Measurements from ENCODE around the gene EFNA1. TPM values are rescaled to one million over a fixed set of nuclear protein-coding genes. Genes with fewer than 3 reads are reported as not detected.
A peak's percentile ranks its signal among the peaks of the same experiment; 100 is the strongest.
"Not testable (repeated sequence)": the region's sequence is repeated elsewhere in the genome, so short reads cannot be mapped to it uniquely, and the experiment has no call there.

Gene EFNA1
- total and polyA plus RNA-seq, 2 donors = 31.1 to 44.6 TPM

DNA sequence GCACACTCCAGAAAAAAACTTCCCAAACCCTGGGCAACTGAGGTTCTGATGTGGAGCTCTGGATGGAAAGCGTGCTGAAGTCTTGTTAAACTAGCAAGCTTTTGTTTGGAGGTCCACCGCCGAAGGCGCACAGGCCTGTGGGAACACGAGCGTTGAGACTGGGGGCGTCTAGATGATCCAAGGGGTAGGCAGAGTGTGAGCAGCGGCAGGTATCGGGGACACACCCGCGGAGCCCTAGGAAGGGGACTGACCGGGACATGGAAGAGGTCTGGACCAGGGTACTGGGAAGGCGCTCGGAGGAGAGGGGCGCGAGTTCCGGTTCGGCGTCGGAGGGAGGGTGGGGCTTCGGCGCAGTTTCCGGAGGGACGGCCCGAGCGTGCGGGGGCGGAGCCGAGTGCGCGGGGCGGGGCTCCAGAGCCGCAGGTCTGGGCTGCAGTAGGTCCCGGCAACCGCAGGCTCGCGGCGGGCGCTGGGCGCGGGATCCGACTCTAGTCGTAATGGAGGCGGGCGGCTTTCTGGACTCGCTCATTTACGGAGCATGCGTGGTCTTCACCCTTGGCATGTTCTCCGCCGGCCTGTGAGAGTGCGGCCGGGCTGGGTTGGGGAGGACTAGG, 7.8 kb downstream of the EFNA1 start, which contains the start of gene SLC50A1:
Gene SLC50A1 (plus strand): TSS at position 438 of the 614 bp plus-strand sequence. CDS start 60 bp downstream, at position 498.
- under 1% methylated on average over 52 of the region's 52 CpGs for WGBS

DNA sequence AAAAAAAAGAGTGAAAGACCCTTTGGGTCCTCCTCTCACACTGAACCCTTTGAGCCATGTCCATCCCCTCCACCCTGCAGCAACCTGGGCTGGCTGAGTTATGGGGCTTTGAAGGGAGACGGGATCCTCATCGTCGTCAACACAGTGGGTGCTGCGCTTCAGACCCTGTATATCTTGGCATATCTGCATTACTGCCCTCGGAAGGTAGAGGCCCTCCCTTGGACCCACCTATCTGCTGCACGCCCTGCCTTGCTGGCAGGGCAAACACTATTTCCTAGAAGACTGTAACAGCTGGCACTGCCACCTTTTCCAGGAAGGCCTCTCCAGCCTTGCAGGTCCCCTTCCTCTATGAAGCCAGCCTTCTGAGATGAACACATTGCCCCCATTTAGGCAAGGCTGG, 9.1 kb downstream of the EFNA1 start:
- Histone ChIP-seq H3K27ac (ENCODE audit: low read depth) (no peak overlapping the region), H3K4me1 (ENCODE audit: insufficient read depth) (no peaks in the 10 kb centered on the region), H3K36me3 (ENCODE audit: insufficient read depth) (no peaks in the 10 kb centered on the region), H3K4me3 (ENCODE audit: low read depth, low read length) (peak overlapping the region; percentile 2)
- no peak for DNase-seq (ENCODE audit: extremely low spot score)
- 32% methylated on average over 6 of the region's 6 CpGs for WGBS

More for the DNA sequence above, 7.8 kb downstream of the EFNA1 start, which contains the start of gene SLC50A1:
- Histone ChIP-seq H3K27ac (ENCODE audit: low read depth) (peak within 1 kb of the TSS; percentile 98), H3K4me3 (ENCODE audit: low read depth, low read length) (peak within 1 kb of the TSS; percentile 56), H3K4me1 (ENCODE audit: insufficient read depth) (no peaks in the 10 kb centered on the region), H3K36me3 (ENCODE audit: insufficient read depth) (no peaks in the 10 kb centered on the region)
- DNase-seq (ENCODE audit: extremely low spot score) = peak; percentile 86

DNA sequence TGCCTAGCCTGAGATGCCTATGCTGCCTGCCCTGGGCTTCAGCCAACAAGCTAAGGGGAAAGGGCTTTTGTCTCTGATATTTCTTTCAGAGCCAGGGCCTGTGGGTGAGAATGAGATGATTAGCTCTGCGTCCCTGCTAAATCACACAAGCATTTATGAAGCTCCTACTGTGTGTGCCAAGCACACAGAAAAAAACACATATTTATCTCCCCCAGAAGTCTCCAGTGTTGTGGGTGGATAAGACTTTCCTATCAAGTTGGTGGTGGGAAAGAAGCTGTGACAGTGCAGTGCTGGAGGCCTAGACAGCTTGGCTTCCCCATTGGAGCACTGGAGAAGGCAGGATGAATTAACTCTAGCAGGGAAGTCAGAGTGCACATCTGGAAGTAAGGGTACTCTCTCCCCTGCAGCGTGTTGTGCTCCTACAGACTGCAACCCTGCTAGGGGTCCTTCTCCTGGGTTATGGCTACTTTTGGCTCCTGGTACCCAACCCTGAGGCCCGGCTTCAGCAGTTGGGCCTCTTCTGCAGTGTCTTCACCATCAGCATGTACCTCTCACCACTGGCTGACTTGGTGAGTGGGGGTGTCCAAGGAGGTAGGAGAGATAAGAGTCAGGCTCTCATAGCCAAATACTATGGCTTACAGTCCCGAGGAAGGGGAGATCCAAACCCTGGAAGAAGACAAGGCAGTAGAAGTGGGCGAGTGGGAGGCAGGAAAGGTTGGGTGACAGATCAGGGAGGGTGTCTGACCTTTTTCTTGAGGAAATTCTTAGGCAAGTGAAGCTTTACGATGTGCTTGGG, 9.7 kb downstream of the EFNA1 start:
- Histone ChIP-seq H3K36me3 (ENCODE audit: insufficient read depth) (no peaks in the 10 kb centered on the region), H3K4me3 (ENCODE audit: low read depth, low read length) (no peak overlapping the region), H3K4me1 (ENCODE audit: insufficient read depth) (no peaks in the 10 kb centered on the region), H3K27ac (ENCODE audit: low read depth) (no peak overlapping the region)
- 89% methylated on average over 6 of the region's 6 CpGs for WGBS
- no peak for DNase-seq (ENCODE audit: extremely low spot score)

DNA sequence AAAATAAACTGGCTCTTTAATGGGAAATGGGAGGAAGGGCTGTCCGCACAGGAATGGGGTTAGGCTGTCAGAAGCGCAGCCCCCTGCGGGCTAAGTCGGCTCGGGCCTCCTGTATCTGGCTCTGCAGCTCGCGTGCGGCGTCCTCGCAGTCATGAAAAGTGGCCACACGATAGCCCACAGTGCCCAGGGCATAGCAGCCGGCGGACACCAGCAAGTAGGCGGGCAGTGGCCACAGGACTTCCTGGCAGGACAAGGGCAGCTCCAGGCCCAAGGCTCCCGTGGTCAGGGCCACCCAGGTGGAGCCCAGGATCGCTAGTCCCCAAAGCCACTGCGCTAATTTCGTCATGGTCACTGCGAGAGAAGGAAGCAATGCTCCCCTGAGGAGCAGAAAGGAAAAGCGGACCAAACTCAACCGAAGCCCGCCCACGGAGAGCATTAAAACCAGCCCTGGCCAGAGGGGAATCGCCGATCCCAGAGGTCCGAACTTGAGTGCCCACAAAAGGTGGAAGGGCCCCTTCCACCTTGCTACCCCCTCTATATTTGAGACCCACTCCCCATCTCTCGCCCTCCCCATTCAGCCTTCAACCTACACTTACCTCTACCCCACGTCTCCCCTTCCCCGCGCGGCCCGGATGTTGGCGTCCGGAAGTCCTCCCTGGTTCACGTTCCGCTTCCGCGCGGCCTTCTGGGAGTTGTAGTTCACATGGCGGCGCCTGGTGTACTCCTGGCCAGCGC, 12.4 kb downstream of the EFNA1 start, which contains the start of gene DPM3:
Gene DPM3 (minus strand): TSS at position 637 of the 735 bp plus-strand sequence. CDS start 291 bp downstream, at position 346.
- under 1% methylated on average over 42 of the region's 42 CpGs for WGBS
- Histone ChIP-seq H3K36me3 (ENCODE audit: insufficient read depth) (no peaks in the 10 kb centered on the region), H3K4me3 (ENCODE audit: low read depth, low read length) (peak within 1 kb of the TSS; percentile 56), H3K4me1 (ENCODE audit: insufficient read depth) (no peaks in the 10 kb centered on the region), H3K27ac (ENCODE audit: low read depth) (peak within 1 kb of the TSS; percentile 87)
- DNase-seq (ENCODE audit: extremely low spot score) = no peak

DNA sequence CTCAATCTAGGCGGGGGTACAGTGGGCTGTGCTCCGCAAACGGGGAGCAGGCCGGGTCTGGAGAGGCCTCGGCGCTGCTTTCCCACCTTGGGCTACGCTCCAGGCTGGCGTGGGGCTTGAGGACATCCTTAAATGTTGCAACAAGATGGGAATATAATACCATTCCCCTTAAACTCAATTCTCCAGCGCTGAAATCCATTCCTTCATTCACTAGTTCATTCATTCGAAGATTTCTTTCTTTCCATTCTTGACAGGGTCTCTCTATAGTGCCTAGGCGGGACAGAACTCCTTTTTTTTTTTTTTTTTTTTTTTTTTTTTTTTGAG, 12.9 kb downstream of the EFNA1 start:
- H3K4me3 ChIP-seq (ENCODE audit: low read depth, low read length) = peak overlapping the region; percentile 56

DNA sequence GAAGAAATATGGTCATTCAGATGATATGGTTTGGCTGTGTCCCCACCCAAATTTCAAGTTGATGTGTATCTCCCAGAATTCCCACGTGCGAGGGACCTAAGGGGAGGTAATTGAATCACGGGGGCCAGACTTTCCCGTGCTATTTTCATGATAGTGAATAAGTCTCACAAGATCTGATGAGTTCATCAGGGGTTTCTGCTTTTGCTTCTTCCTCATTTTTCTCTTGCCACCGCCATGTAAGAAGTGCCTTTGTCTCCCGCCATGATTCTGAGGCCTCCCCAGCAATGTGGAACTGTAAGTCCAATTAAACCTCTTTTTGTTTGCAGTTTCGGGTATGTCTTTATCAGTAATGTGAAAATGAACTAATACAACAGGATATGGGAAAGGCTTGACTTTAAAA, 14.1 kb downstream of the EFNA1 start:
- WGBS = 77% methylated on average over 7 of the region's 7 CpGs

More for the DNA sequence above, 12.9 kb downstream of the EFNA1 start:
- DNase-seq (ENCODE audit: extremely low spot score) = no peak
- Histone ChIP-seq H3K27ac (ENCODE audit: low read depth) (no peak overlapping the region), H3K4me1 (ENCODE audit: insufficient read depth) (no peaks in the 10 kb centered on the region), H3K36me3 (ENCODE audit: insufficient read depth) (no peaks in the 10 kb centered on the region)
- WGBS = 7% methylated on average over 11 of the region's 11 CpGs

DNA sequence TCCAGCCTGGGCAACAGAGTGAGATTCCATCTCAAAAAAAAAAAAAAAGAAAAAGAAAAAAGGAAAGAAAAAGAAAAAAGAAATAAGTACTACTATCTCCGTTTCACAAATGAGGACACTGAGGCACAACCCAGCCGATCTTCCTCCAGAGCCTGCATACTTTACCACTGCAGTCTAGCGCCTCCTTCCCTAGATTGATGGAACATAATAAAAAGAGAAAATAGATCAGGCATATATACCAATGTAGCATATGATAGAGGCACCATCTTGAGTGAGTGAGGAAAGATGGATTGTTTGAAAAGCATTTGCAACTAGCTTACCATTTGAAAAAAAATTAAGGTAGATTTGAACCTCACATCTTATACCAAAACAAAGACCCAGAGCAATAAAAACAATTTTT, 17.8 kb downstream of the EFNA1 start:
- no peaks in the 10 kb centered on the region for H3K36me3 ChIP-seq (ENCODE audit: insufficient read depth)
- WGBS = 83% methylated on average over 3 of the region's 3 CpGs
- no peaks in the 10 kb centered on the region for H3K4me1 ChIP-seq (ENCODE audit: insufficient read depth)
- no peak overlapping the region for H3K4me3 ChIP-seq (ENCODE audit: low read depth, low read length)
- H3K27ac ChIP-seq (ENCODE audit: low read depth) = no peak overlapping the region
- DNase-seq (ENCODE audit: extremely low spot score) = no peak

More for the DNA sequence above, 14.1 kb downstream of the EFNA1 start:
- no peak overlapping the region for H3K27ac ChIP-seq (ENCODE audit: low read depth)
- H3K4me3 ChIP-seq (ENCODE audit: low read depth, low read length) = no peak overlapping the region
- DNase-seq (ENCODE audit: extremely low spot score) = no peak
- no peaks in the 10 kb centered on the region for H3K4me1 ChIP-seq (ENCODE audit: insufficient read depth)
- H3K36me3 ChIP-seq (ENCODE audit: insufficient read depth) = no peaks in the 10 kb centered on the region

DNA sequence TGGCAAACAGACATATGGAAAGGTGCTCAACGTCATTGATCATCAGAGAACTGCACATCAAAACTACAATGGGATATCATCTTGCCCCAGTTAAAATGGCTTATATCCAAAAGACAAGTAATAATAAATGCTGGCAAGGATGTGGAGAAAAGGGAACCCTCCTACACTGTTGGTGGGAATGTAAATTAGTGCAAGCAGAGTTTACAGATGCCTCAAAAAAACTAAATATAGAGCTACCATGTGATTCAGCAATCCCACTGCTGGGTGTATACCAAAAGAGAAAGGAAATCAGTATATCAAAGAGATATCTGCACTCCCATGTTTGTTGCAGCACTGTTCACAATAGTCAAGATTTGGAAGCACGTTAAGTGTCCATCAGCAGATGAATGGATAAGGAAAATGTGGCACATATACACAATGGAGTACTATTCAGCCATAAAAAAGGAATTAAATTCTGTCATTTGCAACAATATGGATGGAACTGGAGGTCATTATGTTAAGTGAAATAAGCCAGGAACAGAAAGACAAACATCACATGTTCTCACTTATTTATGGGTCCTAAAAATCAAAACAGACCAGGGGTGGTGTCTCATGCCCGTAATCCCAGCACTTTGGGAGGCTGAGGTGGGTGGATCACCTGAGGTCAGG, 28.4 kb downstream of the EFNA1 start:
- not testable (repeated sequence) for H3K4me1 ChIP-seq (ENCODE audit: insufficient read depth); H3K27ac ChIP-seq (ENCODE audit: low read depth); DNase-seq (ENCODE audit: extremely low spot score); H3K36me3 ChIP-seq (ENCODE audit: insufficient read depth); H3K4me3 ChIP-seq (ENCODE audit: low read depth, low read length)
- WGBS = 66% methylated on average over 3 of the region's 3 CpGs

DNA sequence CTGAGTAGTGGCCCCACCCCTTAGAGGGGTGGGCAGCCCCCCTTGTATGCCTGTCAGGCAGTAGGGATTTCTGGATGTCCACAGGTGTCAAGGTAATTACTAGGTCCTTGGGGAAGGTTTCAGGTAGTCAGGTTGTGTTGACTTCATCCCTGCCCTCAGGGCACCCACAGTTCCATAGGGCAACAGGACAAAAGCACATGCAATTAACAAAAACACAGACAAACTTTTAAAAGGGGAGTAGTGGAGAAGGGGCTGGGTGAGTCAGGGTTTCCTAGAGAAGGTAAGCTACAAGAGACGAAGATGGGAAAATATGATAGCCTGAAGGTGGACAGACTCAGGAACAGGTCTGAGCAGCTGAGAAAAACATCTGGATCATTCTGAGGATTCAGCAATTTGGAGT, 31.3 kb downstream of the EFNA1 start:
- Histone ChIP-seq H3K4me3 (ENCODE audit: low read depth, low read length) (no peak overlapping the region), H3K4me1 (ENCODE audit: insufficient read depth) (no peaks in the 10 kb centered on the region), H3K36me3 (ENCODE audit: insufficient read depth) (no peaks in the 10 kb centered on the region), H3K27ac (ENCODE audit: low read depth) (no peak overlapping the region)
- DNase-seq (ENCODE audit: extremely low spot score) = no peak
- 69% methylated on average over 1 of the region's 1 CpG for WGBS

DNA sequence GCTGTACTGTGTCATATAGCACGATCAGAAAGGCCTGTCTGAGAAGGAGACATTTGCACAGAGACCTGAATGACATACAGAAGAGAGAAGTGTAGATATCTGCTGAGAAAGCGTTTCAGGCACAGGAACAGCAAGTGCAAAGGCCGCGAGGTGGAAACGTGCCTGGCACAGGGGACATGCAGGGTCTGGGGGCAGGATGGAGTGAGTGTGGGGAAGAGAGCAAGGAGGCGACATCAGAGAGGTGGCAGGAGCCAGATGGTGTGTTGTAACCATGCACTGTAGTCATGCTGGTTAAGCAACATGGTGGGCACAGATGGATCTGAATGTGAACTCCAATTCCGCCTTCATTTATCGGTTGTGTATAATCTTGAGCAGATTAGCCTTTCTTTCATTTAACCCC, 32.5 kb downstream of the EFNA1 start:
- no peak for DNase-seq (ENCODE audit: extremely low spot score)

DNA sequence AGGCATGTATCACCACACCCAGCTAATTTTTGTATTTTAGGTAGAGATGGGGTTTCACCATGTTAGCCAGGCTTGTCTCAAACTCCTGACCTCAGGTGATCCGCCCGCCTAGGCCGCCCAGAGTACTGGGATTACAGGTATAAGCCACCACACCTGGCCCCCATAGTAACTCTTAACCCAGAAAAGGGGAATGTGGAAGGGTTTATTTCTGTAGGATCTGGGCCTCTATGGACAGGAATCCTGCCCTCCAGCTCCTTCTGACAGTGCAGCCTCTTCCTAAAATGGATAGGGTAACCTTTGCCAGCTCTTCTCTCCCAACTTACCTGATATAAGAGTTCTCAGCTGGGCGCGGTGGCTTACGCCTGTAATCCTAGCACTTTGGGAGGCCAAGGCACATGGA, 35.0 kb downstream of the EFNA1 start:
- not testable (repeated sequence) for H3K4me3 ChIP-seq (ENCODE audit: low read depth, low read length); DNase-seq (ENCODE audit: extremely low spot score); H3K36me3 ChIP-seq (ENCODE audit: insufficient read depth); H3K4me1 ChIP-seq (ENCODE audit: insufficient read depth); H3K27ac ChIP-seq (ENCODE audit: low read depth)
- WGBS = 98% methylated on average over 6 of the region's 6 CpGs

More for the DNA sequence above, 32.5 kb downstream of the EFNA1 start:
- no peak overlapping the region for H3K4me3 ChIP-seq (ENCODE audit: low read depth, low read length)
- H3K36me3 ChIP-seq (ENCODE audit: insufficient read depth) = no peaks in the 10 kb centered on the region
- 73% methylated on average over 8 of the region's 8 CpGs for WGBS
- H3K27ac ChIP-seq (ENCODE audit: low read depth) = no peak overlapping the region
- H3K4me1 ChIP-seq (ENCODE audit: insufficient read depth) = no peaks in the 10 kb centered on the region

DNA sequence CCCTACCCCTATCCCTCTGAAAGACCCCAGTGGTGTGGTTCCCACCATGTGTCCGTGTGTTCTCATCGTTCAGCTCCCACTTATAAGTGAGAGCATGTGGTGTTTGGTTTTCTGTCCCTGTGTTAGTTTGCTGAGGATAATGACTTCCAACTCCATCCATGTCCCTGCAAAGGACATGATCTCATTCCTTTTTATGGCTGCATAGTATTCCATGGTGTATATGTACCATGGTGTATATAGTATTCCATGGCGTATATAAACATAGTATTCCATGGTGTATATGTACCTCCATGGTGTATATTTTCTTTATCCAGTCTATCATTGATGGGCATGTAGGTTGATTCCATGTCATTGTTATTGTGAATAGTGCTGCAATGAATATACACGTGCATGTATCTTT, 36.1 kb downstream of the EFNA1 start:
- 95% methylated on average over 4 of the region's 4 CpGs for WGBS
- not testable (repeated sequence) for H3K36me3 ChIP-seq (ENCODE audit: insufficient read depth); H3K4me3 ChIP-seq (ENCODE audit: low read depth, low read length); H3K27ac ChIP-seq (ENCODE audit: low read depth); H3K4me1 ChIP-seq (ENCODE audit: insufficient read depth); DNase-seq (ENCODE audit: extremely low spot score)

DNA sequence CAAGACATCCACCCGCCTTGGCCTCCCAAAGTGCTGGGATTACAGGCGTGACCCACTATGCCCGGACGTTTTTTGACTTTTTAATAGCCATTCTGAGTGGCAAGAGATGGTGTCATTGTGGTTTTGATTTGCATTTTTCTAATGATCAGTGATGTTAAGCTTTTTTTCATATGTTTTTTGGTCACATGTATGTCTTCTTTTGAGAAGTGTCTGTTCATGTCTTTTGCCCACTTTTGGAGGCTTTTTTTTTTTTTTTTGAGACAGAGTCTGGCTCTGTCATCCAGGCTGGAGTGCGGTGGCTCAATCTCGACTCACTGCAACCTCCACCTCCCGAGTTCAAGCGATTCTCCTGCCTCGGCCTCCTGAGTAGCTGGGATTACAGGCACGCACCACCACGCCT, 36.9 kb downstream of the EFNA1 start:
- H3K27ac ChIP-seq (ENCODE audit: low read depth); DNase-seq (ENCODE audit: extremely low spot score); H3K4me1 ChIP-seq (ENCODE audit: insufficient read depth); H3K4me3 ChIP-seq (ENCODE audit: low read depth, low read length); H3K36me3 ChIP-seq (ENCODE audit: insufficient read depth): not testable (repeated sequence)
- 91% methylated on average over 11 of the region's 11 CpGs for WGBS

All from urinary bladder (tissue), 4 donors.